ENCODE measurements around the gene ACER1.

- TF ChIP-seq, protein P1, sequence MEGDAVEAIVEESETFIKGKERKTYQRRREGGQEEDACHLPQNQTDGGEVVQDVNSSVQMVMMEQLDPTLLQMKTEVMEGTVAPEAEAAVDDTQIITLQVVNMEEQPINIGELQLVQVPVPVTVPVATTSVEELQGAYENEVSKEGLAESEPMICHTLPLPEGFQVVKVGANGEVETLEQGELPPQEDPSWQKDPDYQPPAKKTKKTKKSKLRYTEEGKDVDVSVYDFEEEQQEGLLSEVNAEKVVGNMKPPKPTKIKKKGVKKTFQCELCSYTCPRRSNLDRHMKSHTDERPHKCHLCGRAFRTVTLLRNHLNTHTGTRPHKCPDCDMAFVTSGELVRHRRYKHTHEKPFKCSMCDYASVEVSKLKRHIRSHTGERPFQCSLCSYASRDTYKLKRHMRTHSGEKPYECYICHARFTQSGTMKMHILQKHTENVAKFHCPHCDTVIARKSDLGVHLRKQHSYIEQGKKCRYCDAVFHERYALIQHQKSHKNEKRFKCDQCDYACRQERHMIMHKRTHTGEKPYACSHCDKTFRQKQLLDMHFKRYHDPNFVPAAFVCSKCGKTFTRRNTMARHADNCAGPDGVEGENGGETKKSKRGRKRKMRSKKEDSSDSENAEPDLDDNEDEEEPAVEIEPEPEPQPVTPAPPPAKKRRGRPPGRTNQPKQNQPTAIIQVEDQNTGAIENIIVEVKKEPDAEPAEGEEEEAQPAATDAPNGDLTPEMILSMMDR (optimal IDR thresholded peaks at IDR 0.05 in 1 of 3, IDR thresholded peaks at IDR 0.05 in 1 of 3, conservative IDR thresholded peaks at IDR 0.05 in 1 of 3; ENCODE audit: extremely low read depth in 1 of 3, insufficient read depth in 2 of 3, low read length in 3 of 3) = no peak
- TF ChIP-seq EZH2 (IDR thresholded peaks at IDR 0.05; ENCODE audit: low read length) = no peak
These were observed 14.0 kb downstream of the ACER1 start for GRCh38 chr19:6319376-6319775.

Data from keratinocyte (primary cell).